DND-41 (cell line): ENCODE results near the gene GCAT.
"Not testable (repeated sequence)": the region's sequence is repeated elsewhere in the genome, so short reads cannot be mapped to it uniquely, and the experiment has no call there.

Experiments used
- EZH2 ChIP-seq: IDR thresholded peaks from 3 replicates; pipeline ENCODE4 v1.6.1; 2012; ENCODE audit warnings: borderline replicate concordance, low read depth, mild to moderate bottlenecking, moderate library complexity, low read length, inconsistent platforms; ENCODE audit not compliant: severe bottlenecking
- TF ChIP-seq, protein P1 (sequence below): IDR thresholded peaks from 2 replicates; pipeline ENCODE4 v1.5.1; 2012; ENCODE audit warnings: borderline replicate concordance, low read length, moderate library complexity, mild to moderate bottlenecking; ENCODE audit not compliant: poor library complexity, severe bottlenecking; ENCODE audit errors: extremely low read depth

- TF ChIP-seq, protein P1, sequence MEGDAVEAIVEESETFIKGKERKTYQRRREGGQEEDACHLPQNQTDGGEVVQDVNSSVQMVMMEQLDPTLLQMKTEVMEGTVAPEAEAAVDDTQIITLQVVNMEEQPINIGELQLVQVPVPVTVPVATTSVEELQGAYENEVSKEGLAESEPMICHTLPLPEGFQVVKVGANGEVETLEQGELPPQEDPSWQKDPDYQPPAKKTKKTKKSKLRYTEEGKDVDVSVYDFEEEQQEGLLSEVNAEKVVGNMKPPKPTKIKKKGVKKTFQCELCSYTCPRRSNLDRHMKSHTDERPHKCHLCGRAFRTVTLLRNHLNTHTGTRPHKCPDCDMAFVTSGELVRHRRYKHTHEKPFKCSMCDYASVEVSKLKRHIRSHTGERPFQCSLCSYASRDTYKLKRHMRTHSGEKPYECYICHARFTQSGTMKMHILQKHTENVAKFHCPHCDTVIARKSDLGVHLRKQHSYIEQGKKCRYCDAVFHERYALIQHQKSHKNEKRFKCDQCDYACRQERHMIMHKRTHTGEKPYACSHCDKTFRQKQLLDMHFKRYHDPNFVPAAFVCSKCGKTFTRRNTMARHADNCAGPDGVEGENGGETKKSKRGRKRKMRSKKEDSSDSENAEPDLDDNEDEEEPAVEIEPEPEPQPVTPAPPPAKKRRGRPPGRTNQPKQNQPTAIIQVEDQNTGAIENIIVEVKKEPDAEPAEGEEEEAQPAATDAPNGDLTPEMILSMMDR = not testable (repeated sequence)
- TF ChIP-seq EZH2 = not testable (repeated sequence)
Measured at GRCh38 chr22:37799979-37800378, 7.8 kb upstream of the GCAT start.
